ENCODE measurements around the gene BDKRB2.

The BDKRB2 gene

GRCh38 chr14:96233661-96234060, 29.0 kb downstream of the BDKRB2 start:
- no peak overlapping the region for H3K4me3 ChIP-seq (ENCODE audit: low read length)
- DNase-seq, result no peak
- H3K79me2 ChIP-seq (ENCODE audit: low read length), result no peaks in the 10 kb centered on the region
- no peak overlapping the region for H3K4me2 ChIP-seq (ENCODE audit: low read depth, low read length)
- no peaks in the 10 kb centered on the region for H4K20me1 ChIP-seq (ENCODE audit: insufficient read depth, low read length)
- no peak overlapping the region for H3K9ac ChIP-seq (ENCODE audit: low read length)
- H2AFZ ChIP-seq (ENCODE audit: low read length), result no peak overlapping the region
- H3K9me2 ChIP-seq (replicated peaks; ENCODE audit: insufficient read depth, low read length), result no peaks in the 10 kb centered on the region
- H3K27ac ChIP-seq (ENCODE audit: low read length), result no peak overlapping the region
- no peaks in the 10 kb centered on the region for H3K36me3 ChIP-seq (replicated peaks; ENCODE audit: insufficient read depth, low read length)
- no peaks in the 10 kb centered on the region for H3K27me3 ChIP-seq (replicated peaks; ENCODE audit: insufficient read depth, low read length)
- TF ChIP-seq EZH2phosphoT487 (IDR thresholded peaks at IDR 0.05; ENCODE audit: low read length) (no peak), EZH2 (optimal IDR thresholded peaks at IDR 0.05; ENCODE audit: low read depth, low read length) (no peak)
- TF ChIP-seq, protein P1, sequence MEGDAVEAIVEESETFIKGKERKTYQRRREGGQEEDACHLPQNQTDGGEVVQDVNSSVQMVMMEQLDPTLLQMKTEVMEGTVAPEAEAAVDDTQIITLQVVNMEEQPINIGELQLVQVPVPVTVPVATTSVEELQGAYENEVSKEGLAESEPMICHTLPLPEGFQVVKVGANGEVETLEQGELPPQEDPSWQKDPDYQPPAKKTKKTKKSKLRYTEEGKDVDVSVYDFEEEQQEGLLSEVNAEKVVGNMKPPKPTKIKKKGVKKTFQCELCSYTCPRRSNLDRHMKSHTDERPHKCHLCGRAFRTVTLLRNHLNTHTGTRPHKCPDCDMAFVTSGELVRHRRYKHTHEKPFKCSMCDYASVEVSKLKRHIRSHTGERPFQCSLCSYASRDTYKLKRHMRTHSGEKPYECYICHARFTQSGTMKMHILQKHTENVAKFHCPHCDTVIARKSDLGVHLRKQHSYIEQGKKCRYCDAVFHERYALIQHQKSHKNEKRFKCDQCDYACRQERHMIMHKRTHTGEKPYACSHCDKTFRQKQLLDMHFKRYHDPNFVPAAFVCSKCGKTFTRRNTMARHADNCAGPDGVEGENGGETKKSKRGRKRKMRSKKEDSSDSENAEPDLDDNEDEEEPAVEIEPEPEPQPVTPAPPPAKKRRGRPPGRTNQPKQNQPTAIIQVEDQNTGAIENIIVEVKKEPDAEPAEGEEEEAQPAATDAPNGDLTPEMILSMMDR (IDR thresholded peaks at IDR 0.05; ENCODE audit: low read length), result no peak
- no peaks in the 10 kb centered on the region for H3F3A ChIP-seq (ENCODE audit: insufficient read depth, low read length)
- no peaks in the 10 kb centered on the region for H3K4me1 ChIP-seq (ENCODE audit: low read length)
- no peaks in the 10 kb centered on the region for H3K9me3 ChIP-seq (replicated peaks; ENCODE audit: insufficient read depth, low read length)

DNA sequence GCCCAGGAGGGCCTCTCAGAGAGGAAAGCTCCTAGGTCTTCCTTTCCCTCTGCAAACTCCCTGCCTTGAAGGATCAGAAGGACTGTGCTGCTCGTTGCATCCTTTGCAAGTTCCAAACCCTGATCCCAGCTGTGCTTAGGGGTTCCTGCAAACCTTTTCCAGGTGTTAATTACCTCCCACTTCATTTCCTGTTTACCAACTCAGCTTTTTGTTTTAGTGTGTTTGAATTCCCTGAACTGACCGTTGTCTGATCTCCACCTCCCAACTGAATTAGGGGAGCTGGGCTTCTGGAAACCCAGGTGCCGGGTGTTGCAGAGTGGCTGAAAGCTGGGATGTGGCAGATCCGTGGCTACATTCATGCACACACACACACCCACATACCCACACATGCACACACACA, 30.8 kb downstream of the BDKRB2 start:
- Histone ChIP-seq H3K9ac (ENCODE audit: low read length) (no peak overlapping the region), H3K4me1 (ENCODE audit: low read length) (no peaks in the 10 kb centered on the region), H3K4me3 (ENCODE audit: low read length) (no peak overlapping the region), H3K79me2 (ENCODE audit: low read length) (no peaks in the 10 kb centered on the region), H3K9me2 (replicated peaks; ENCODE audit: insufficient read depth, low read length) (no peaks in the 10 kb centered on the region), H3K9me3 (replicated peaks; ENCODE audit: insufficient read depth, low read length) (no peaks in the 10 kb centered on the region), H3K4me2 (ENCODE audit: low read depth, low read length) (no peak overlapping the region), H3F3A (ENCODE audit: insufficient read depth, low read length) (no peaks in the 10 kb centered on the region), H2AFZ (ENCODE audit: low read length) (no peak overlapping the region), H3K36me3 (replicated peaks; ENCODE audit: insufficient read depth, low read length) (no peaks in the 10 kb centered on the region), H3K27me3 (replicated peaks; ENCODE audit: insufficient read depth, low read length) (no peaks in the 10 kb centered on the region), H4K20me1 (ENCODE audit: insufficient read depth, low read length) (no peaks in the 10 kb centered on the region), H3K27ac (ENCODE audit: low read length) (no peak overlapping the region)
- TF ChIP-seq, protein P1 (IDR thresholded peaks at IDR 0.05; ENCODE audit: low read length), result no peak
- TF ChIP-seq EZH2 (optimal IDR thresholded peaks at IDR 0.05; ENCODE audit: low read depth, low read length), result no peak
- no peak for TF ChIP-seq EZH2phosphoT487 (IDR thresholded peaks at IDR 0.05; ENCODE audit: low read length)
- no peak for DNase-seq

- Histone ChIP-seq H3K4me2 (ENCODE audit: low read depth, low read length) (no peak overlapping the region), H3K9me2 (replicated peaks; ENCODE audit: insufficient read depth, low read length) (no peaks in the 10 kb centered on the region), H3K4me3 (ENCODE audit: low read length) (no peak overlapping the region), H3K79me2 (ENCODE audit: low read length) (no peaks in the 10 kb centered on the region), H2AFZ (ENCODE audit: low read length) (no peak overlapping the region), H3F3A (ENCODE audit: insufficient read depth, low read length) (no peaks in the 10 kb centered on the region), H3K9me3 (replicated peaks; ENCODE audit: insufficient read depth, low read length) (no peaks in the 10 kb centered on the region), H4K20me1 (ENCODE audit: insufficient read depth, low read length) (no peaks in the 10 kb centered on the region), H3K27ac (ENCODE audit: low read length) (no peak overlapping the region), H3K4me1 (ENCODE audit: low read length) (no peaks in the 10 kb centered on the region), H3K36me3 (replicated peaks; ENCODE audit: insufficient read depth, low read length) (no peaks in the 10 kb centered on the region), H3K9ac (ENCODE audit: low read length) (no peak overlapping the region), H3K27me3 (replicated peaks; ENCODE audit: insufficient read depth, low read length) (no peaks in the 10 kb centered on the region)
- no peak for DNase-seq
- TF ChIP-seq EZH2 (optimal IDR thresholded peaks at IDR 0.05; ENCODE audit: low read depth, low read length) (no peak), EZH2phosphoT487 (IDR thresholded peaks at IDR 0.05; ENCODE audit: low read length) (no peak)
- TF ChIP-seq, protein P1 (IDR thresholded peaks at IDR 0.05; ENCODE audit: low read length), result no peak
These were observed 33.0 kb downstream of the BDKRB2 start for GRCh38 chr14:96237641-96238040.
